ENCODE data around the gene LRRFIP1. TPM values are rescaled to one million over a fixed set of nuclear protein-coding genes. Genes with fewer than 3 reads are reported as not detected.
"Not testable (repeated sequence)": the region's sequence is repeated elsewhere in the genome, so short reads cannot be mapped to it uniquely, and the experiment has no call there.

LRRFIP1 gene
- total RNA-seq, 1 donor from 2014 or later = 158 TPM

GRCh38 chr2:237765875-237766274, 138.5 kb downstream of the LRRFIP1 start:
- peak; percentile 26 for DNase-seq (ENCODE audit: low read depth)

GRCh38 chr2:237766340-237766739, 139.0 kb downstream of the LRRFIP1 start:
- DNase-seq (ENCODE audit: low read depth) = peak; percentile 40

GRCh38 chr2:237772513-237772912, 145.1 kb downstream of the LRRFIP1 start:
- DNase-seq (ENCODE audit: low read depth) = no peak

GRCh38 chr2:237773826-237774225, 146.4 kb downstream of the LRRFIP1 start:
- no peak for DNase-seq (ENCODE audit: low read depth)

GRCh38 chr2:237774811-237775553, 147.6 kb downstream of the LRRFIP1 start:
- peak; percentile 52 for DNase-seq (ENCODE audit: low read depth)

GRCh38 chr2:237779521-237779920, 152.1 kb downstream of the LRRFIP1 start:
- DNase-seq (ENCODE audit: low read depth) = no peak

GRCh38 chr2:237782181-237782580, 154.8 kb downstream of the LRRFIP1 start:
- DNase-seq (ENCODE audit: low read depth) = no peak

GRCh38 chr2:237783678-237784077, 156.3 kb downstream of the LRRFIP1 start:
- not testable (repeated sequence) for DNase-seq (ENCODE audit: low read depth)

GRCh38 chr2:237786936-237787335, 159.5 kb downstream of the LRRFIP1 start:
- no peak for DNase-seq (ENCODE audit: low read depth)

- no peak for DNase-seq (ENCODE audit: low read depth)
Measured at GRCh38 chr2:237790353-237790752, 163.0 kb downstream of the LRRFIP1 start.

- DNase-seq (ENCODE audit: low read depth) = no peak
Measured at GRCh38 chr2:237791977-237792727, 164.8 kb downstream of the LRRFIP1 start.

- no peak for DNase-seq (ENCODE audit: low read depth)
Measured at GRCh38 chr2:237797253-237797652, 169.9 kb downstream of the LRRFIP1 start.

GRCh38 chr2:237798236-237799059, 171.1 kb downstream of the LRRFIP1 start, which contains the start of gene RBM44:
RBM44 (plus strand) TSS chr2:237798779; CDS start chr2:237813610, 14,831 bp downstream.
- no peak for DNase-seq (ENCODE audit: low read depth)

GRCh38 chr2:237799060-237799428, 171.7 kb downstream of the LRRFIP1 start:
- DNase-seq (ENCODE audit: low read depth) = no peak

- DNase-seq (ENCODE audit: low read depth) = no peak
Measured at GRCh38 chr2:237801466-237801865, 174.1 kb downstream of the LRRFIP1 start.

- DNase-seq (ENCODE audit: low read depth) = peak; percentile 11
Measured at GRCh38 chr2:237806334-237806733, 178.9 kb downstream of the LRRFIP1 start.

- no peak for DNase-seq (ENCODE audit: low read depth)
Measured at GRCh38 chr2:237815637-237816036, 188.2 kb downstream of the LRRFIP1 start.

- DNase-seq (ENCODE audit: low read depth) = no peak
Measured at GRCh38 chr2:237816531-237816930, 189.1 kb downstream of the LRRFIP1 start.

GRCh38 chr2:237818066-237818473, 190.7 kb downstream of the LRRFIP1 start:
- DNase-seq (ENCODE audit: low read depth) = no peak

GRCh38 chr2:237819231-237819630, 191.8 kb downstream of the LRRFIP1 start:
- no peak for DNase-seq (ENCODE audit: low read depth)

GRCh38 chr2:237820421-237820820, 193.0 kb downstream of the LRRFIP1 start:
- DNase-seq (ENCODE audit: low read depth) = no peak

- no peak for DNase-seq (ENCODE audit: low read depth)
Measured at GRCh38 chr2:237823544-237823943, 196.2 kb downstream of the LRRFIP1 start.
